Right ventricle myocardium superior (tissue), 1 donor: Measurements from ENCODE around the gene CIB2. TPM values are rescaled to one million over a fixed set of nuclear protein-coding genes. Genes with fewer than 3 reads are reported as not detected.
A peak's percentile ranks its signal among the peaks of the same experiment; 100 is the strongest.

Source experiments
- ATAC-seq: fragments of 200-7000 bp; cut with Tn5 transposase; one replicate; pipeline ENCODE4 v1.9.1; 2020; ENCODE audit warnings: mild to moderate bottlenecking; ENCODE audit not compliant: poor library complexity
- DNase-seq: peaks from one replicate; pipeline ENCODE4 v3.0.0-alpha.2; 2020
- intact Hi-C: fragments of 100-400 bp; cut with DNase I; formaldehyde crosslinking; loops from one replicate; pipeline ENCODE4 v1.11.2; 2022
- total RNA-seq: library from RNA; stranded (reverse); fragmentation: NEBNext Ultra II Directional; extraction: Animal tissue kit (Norgen Biotek cat#: 25700); gene quantifications from one replicate; pipeline ENCODE4 v1.2.1, GENCODE V29; 2021
- donor health status: DM: no; HTN: yes; CAD: no; lungs with severe emphysema.

Gene CIB2
- total RNA-seq, 1 donor from 2014 or later, result 21.9 TPM

- ATAC-seq (peak; percentile 84), DNase-seq (no peak)
- intact Hi-C loops, result no loop called here
These were observed 37.8 kb downstream of the CIB2 start for GRCh38 chr15:78093242-78094020.

- intact Hi-C loops, result no loop called here
- DNase-seq (peak; percentile 58), ATAC-seq (peak; percentile 80)
These were observed 38.8 kb downstream of the CIB2 start, which contains the start of gene SH2D7 for GRCh38 chr15:78092261-78093041. TSS of gene SH2D7 (plus strand) at chr15:78092561. CDS start at chr15:78092585, 24 bp downstream.

DNA sequence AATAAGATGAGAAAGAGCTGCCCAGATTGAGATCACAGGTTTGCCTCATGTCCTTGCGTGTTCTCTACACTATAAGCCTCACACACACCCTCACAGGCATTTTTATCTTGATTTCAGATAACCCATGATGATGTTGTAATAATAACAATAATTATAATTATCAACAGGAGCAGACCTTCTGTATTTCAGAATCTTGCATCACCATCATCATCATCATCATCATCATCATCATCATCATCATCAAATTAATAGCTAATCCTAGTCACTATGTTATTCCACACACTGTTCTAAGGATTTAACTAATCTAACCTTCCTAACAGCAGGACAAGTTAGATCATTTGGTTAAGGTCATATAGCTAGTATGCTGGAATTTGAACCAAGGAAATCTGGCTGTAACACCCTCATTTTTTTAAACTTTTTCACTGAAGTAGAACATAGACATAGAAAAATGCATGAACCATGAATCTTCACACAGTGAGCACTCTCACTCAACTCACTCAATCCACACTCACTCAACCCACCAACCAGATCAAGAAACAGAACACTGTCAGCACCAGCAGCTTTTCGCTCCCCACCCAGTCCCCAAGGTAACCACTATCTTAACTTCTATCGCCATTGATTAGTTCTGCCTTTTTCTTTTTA is 40.7 kb downstream of the CIB2 start:
- intact Hi-C loops, result no loop called here
- DNase-seq (no peak), ATAC-seq (no peak)

DNA sequence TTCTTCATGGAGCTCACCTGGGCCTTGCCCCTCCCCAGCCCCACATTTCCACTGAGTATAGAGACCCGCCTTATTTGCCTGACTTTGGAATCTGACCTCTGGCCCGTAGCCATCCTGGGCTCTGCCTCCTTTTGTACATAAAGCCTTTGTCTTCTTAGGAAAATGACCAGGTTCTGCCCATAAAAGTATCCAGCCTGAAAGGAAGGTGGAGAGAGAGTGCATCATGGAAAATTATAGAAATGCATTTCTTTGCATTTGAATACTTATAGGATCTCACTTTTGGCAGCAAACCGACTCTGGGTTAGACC is 42.5 kb downstream of the CIB2 start:
- DNase-seq (no peak), ATAC-seq (no peak)
- intact Hi-C loops, result no loop called here

- no peak for DNase-seq
- no peak for ATAC-seq
- intact Hi-C loops, result no loop called here
These were observed 43.1 kb downstream of the CIB2 start for GRCh38 chr15:78087951-78088772.

DNA sequence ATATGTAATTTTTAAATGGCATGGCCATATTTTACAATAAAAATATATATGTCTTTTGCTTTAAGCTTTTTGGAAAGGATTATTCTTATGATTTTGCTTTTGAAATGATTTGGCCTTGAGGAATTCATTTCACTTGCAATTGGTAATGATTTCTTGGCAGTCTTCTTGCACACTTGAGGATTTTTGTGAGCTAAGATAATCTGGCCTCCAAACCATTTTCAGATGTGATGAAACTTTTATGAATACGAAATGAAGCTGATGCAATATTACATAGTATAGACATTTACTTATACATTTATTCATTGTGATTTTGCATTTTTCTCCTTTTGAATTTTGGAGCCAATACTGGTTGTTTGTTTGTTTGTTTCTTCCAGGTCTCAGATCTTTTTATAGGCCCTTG is 45.3 kb downstream of the CIB2 start:
- intact Hi-C loops, result no loop called here
- no peak for ATAC-seq

DNA sequence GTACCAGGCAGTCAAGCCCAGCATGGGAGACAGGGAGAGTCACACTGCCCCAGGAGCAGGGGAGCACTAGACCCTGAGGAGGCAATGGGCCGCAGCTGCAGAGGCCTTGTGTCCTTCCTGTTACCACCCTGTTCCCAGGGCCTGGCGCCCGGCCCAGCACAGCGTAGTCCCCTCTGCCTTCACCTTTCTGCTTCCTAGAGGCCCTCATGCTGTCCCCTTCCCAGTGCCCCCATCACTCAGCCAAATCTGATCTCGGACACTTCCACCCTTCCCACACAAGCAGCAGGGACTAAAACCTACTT is 46.8 kb downstream of the CIB2 start:
- DNase-seq, result peak; percentile 69
- no peak for ATAC-seq
- intact Hi-C loops, result no loop called here

More for the DNA sequence above, 45.3 kb downstream of the CIB2 start:
- no peak for DNase-seq

- intact Hi-C loops, result no loop called here
- no peak for DNase-seq
- no peak for ATAC-seq
These were observed 47.4 kb downstream of the CIB2 start for GRCh38 chr15:78083687-78084448.

- DNase-seq, result no peak
- intact Hi-C loops, result no loop called here
- no peak for ATAC-seq
These were observed 48.1 kb downstream of the CIB2 start for GRCh38 chr15:78083186-78083585.

DNA sequence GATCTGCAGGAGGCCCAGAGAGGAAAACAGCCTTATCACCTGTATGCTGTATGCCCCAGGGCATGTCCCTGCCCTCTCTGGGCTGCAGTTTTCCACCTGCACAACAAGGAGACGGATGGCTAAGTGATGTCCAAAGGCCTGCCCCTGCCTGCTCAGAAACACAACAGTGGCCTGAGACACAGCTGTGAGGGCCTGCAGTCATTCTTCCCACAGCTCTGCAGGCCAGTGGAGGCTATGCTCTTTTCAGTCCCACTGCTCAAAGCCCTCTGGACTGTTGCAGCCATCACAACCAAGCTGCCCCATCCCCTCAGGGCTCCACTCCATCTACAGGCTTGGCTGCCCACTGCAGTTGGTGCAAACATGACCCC is 48.5 kb downstream of the CIB2 start:
- ATAC-seq (no peak), DNase-seq (no peak)
- intact Hi-C loops, result no loop called here

DNA sequence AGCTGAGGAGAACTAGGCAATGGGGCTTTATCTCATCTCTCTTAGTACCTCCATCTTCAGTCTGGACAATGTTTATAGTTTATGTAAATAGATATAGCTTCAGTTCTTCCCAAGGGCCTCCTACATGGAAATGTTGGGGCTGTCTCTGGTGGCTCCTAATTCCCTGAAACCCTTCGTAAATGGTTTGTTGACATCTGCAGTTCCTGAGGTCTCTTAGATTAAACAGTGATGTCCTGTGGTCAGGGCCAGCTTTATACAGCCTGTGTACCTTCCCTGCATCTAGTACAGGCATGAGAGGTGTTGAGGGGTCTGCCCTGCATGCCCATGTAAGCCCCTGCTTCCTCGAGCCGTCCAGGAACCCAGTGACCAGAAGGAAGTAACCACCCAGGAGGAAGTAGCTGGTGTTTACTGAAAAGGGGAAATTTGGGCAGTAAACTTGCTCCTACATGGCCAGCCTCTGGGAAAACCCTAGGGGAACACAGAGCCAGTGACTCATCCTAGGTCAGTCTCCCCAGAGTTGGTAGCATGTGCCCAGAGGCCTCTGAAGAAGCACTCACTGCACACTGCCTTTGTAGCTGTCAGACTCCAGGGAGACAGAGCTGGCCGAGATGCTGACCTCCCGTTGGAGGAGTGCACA is 49.0 kb downstream of the CIB2 start:
- ATAC-seq (peak; percentile 48), DNase-seq (no peak)
- intact Hi-C loops, result no loop called here

- no peak for ATAC-seq
- no peak for DNase-seq
- intact Hi-C loops, result no loop called here
These were observed 51.2 kb downstream of the CIB2 start for GRCh38 chr15:78080088-78080460.

GRCh38 chr15:78079298-78080087 is 51.8 kb downstream of the CIB2 start:
- intact Hi-C loops, result no loop called here
- no peak for ATAC-seq
- no peak for DNase-seq

DNA sequence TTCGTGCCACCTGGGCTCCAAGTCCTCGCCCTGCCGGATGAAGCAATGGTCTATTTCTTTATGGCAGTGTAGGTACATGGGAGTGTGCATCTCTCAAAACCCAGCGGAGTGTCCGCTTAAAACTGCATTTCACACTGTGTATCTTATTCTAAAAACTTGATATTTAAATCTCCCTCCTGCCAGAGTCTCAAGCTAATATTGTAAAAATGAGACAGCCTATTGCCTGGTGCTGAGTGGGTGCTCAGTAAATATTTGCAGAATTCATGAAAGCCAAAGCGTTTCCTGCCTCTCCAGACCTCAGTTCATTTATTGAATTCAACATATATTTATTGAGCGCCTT is 53.4 kb downstream of the CIB2 start:
- ATAC-seq (no peak), DNase-seq (no peak)
- intact Hi-C loops, result no loop called here

DNA sequence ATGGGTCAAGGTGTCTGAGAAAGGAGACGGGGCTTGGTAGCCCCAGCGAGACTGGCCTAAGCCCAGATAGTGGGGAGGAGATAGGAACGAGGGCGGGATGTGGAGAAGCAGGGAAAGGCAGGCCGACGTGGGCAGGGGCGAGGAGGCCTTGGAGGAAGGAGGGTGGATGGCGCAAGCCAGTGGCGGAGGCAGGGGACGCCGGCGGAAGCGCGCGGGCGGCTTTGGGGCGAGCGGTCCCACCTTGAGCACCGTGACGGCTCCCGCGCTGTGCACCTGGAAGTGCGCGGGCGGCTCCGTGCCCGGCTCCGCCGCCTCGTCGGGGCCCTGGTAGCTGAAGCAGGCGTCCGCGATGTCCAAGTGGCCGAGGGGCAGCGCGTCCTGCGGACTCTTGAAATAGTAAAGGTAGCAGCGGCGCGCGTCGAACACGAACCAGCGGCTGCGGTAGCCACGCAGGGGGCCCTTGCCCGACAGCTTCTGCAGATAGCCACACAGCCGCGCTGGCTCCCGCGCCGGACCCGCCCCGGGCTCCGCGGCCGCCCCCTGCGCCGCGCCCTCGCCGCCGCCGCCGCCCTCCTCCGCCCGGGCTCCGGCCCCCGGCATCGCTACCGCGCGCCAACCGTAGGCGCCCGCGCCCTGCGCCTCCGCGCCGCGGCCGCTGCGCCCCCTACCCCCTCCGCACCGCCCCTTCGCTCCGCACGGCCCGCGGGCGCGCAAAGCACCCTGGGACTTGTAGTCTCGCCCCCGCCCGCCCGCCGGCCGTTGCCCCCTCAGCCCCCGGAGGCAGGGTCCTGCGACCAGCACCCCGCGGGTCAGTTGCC is 54.0 kb downstream of the CIB2 start, which contains the start of gene TBC1D2B:
Gene TBC1D2B (minus strand): TSS at position 659 of the 818 bp plus-strand sequence. CDS start 59 bp downstream, at position 600.
- peak; percentile 84 for DNase-seq
- intact Hi-C loops, result no loop called here

DNA sequence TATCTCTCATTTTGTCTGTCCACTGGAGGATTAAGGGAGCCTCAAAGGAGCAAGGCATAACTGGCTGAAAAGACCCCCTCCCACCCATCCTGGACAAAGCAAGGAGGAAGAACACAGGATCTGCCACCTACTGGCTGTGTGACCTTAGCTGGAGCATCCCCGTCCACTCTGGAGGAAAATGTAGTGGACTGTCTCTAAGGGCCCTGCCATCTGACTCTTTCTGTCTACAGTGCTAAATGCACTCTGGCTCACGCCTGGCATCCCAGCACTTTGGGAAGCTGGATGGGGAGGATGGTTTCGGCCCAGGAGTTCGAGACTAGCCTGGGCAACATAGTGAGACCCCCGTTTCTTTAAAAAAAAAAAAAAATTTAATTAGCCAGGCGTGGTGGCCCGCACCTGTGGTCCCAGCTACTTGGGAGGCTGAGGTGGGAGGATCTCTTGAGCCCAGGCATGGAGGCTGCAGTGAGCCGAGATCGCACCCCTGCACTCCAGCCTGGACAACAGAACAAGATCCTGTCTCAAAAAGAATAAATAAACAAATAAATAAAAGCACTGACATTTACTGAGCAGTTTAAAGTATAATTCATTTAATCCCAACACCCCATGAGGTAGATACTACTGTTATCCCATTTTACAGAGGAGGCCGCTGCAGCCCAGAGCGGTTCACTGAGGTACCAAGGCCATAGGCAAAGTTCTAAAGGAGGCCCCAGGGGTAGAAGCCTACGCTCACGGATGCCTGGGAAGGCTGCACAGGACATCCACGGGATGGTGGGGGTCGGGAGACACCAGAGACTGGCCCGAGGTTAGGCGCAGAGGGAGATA is 54.8 kb downstream of the CIB2 start:
- ATAC-seq (peak; percentile 19), DNase-seq (no peak)
- intact Hi-C loops, result no loop called here

More for the DNA sequence above, 54.0 kb downstream of the CIB2 start, which contains the start of gene TBC1D2B:
- peak; percentile 79 for ATAC-seq
